A172 (cell line): ENCODE measurements around the gene MOB3B. TPM values are rescaled to one million over a fixed set of nuclear protein-coding genes. Genes with fewer than 3 reads are reported as not detected.
A peak's percentile ranks its signal among the peaks of the same experiment; 100 is the strongest.

ENCODE experiments used
- DNase-seq: peaks from one replicate; pipeline ENCODE4 v3.0.0-alpha.2; 2015; ENCODE audit warnings: low spot score
- total RNA-seq: library from RNA; depleted of rRNA; stranded (reverse); fragments of >200 nt; shearing (Covaris generic); gene quantifications from 2 replicates; pipeline ENCODE4 v1.2.3, GENCODE V29; 2014

The MOB3B gene
- total RNA-seq, 1 experiment from 2014 or later: 0.02 TPM

DNA sequence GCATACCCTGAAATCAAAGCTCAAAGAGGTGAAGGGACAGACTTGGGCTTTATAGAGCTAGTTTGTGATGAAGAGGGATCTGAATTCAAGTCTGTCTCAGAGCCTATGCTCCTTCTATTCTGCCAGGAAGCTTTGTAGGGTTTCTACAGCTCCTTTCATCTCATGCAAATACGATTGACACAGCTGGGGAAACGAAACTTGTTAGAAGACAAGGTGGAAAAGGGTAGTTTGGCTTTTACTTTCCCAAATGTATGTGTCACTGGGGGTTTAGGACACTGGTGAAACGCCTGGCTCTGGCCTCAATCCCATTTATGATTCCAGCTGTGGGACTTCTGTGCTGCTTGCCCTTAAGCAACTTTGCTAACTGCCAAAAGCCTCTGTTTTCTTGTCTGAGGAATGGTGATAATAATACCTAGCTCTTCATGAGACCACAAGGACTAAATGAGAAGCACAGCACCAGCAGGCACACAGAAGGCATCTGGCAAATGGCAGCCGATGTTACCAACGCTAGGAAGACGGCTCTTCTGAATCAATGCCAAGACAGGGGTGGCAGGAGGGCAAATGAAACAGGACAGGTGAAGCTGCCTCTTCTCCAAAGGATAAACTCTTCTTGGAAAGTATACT lies 162.3 kb downstream of the MOB3B start:
- DNase-seq: no peak

DNA sequence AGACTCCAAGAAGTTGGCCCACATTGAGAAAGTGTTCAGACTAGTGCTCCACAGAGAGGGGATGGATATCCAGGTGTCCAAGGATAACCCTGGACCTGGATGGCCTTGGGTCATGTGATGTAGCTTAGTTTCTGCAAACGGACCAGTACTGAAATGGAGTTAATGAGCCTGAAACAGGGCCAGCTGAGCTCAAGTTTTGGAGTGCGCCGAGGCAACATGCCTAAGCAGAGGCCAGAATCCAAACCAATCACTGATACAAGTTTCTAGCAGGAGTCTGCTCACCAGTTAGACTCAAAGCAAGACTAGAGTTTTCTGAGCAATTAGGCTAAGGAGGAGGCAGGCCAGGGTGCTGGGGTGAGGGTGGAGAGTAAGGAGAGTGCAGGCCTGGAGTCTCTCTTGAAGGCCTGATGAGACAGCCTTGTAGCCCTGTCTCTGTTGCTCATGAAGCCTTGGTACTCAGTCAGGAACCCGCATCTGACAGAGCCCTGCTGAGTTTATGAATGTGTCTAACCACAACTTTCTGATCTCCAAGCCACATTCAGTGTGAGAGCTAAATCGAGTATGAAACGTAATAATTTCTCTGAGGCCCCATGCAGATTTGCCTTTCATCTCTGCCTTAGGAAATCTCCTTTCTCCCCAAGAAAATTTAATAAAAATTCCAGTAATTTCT lies 163.8 kb downstream of the MOB3B start:
- DNase-seq: peak; percentile 32

DNA sequence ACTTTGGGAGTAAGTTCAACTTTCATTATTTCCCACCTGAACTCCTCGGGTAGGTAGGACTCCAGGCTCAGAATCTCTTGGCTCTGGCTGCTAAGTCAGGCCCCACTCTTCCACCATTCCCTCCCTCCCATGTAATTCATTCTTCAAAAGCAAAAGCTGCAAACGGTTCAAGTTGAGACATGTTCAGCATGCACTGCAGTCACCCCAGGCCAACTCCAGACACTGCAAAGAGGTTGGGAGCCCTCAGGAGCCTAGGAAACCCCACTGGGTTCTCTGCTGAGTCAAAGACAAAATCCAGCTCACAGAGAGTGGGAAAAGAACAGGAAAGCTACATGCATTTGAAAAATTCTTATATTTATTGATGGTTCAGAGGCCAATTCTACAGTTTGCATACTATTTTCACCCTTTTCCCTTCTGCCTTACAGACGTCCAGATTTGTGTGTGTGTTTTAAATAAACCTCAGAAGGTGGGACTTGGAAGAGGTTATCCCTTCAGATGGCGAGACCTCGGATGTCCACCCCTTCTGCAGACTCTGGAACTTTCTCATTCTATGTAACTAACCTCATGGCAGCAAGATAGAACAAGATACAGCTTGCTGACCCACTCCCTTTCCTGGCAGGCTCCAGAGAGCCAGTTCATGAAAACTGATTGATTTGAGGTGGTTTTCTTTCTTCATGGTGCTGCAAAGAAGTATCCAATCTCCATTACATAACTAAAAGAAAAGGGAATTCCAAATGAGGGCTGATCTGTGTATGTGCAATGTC lies 167.0 kb downstream of the MOB3B start:
- no peak for DNase-seq

DNA sequence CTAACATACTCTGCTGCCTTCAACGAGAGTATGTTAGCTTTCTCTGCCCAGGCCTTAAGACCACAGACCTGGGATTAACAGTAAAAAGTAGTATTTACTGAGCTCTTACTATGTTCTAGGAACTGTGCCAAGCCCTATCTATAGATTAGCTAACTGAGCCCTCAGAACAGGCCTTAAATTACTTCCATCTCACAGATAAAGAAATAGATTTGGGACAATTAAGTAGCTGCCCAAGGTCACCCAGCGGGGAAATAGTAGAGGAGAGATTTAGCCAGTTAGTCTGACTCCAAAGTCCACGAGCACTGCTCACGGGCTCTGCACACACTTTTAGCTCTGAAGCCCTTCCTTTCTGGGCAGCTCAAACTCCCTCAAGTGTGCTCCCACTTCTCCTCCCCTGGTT lies 168.1 kb downstream of the MOB3B start:
- no peak for DNase-seq

DNA sequence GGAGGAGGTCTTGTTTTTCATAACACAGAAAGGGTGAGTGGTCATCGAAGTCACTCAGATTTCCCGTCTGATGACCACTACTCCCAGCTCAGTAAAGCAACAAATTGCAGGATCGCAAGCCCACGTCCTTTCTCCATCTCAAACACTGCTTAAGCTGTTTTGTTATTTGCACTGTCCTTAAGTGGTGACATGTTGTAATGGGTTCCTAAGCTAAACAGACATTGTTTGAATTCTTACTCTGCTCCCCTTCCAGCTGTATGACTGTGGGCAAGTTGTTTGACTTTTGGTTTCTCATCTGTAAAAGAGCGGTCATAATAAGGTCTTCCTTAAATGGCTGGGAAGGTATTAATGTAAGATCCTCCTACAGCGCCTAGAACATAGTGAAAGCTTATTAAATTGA lies 169.9 kb downstream of the MOB3B start:
- DNase-seq: no peak

DNA sequence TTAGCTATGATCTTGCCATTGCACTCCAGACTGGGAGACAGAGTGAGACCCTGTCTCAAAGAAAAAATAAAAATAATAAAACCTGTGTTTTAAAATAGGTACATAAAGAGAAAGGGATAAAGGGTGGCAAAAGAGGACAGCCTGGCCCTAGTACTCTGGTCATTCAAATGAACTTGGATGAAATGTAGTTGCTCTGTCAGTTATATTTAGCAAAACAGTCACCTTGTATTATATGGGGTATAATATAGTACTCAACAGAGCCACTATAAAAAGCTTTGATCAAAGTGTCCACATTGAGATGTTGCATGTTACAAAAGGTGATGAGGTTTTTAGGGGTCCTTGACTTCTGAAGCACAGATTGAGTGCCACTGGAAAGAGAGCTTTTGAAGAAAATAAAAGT lies 171.6 kb downstream of the MOB3B start:
- DNase-seq: no peak

DNA sequence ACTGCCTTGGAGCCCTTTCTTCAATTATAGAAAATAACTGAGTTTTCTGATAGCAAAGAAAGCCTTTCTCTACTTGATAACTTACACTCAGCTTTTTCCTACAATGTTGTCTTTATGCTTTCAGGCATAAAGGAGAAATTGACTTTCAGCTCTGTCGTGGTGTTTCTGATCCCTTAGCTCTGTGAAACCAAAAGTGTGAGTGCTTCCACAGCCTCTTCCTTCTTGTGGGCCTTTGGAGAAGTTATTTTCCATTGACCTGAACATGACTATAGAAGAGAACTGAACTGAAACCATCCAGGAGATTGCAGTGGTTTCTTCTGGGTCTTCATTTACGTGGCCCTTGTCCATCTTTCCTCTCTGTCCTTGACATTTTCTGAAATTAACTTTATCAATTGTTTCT lies 173.2 kb downstream of the MOB3B start:
- no peak for DNase-seq

DNA sequence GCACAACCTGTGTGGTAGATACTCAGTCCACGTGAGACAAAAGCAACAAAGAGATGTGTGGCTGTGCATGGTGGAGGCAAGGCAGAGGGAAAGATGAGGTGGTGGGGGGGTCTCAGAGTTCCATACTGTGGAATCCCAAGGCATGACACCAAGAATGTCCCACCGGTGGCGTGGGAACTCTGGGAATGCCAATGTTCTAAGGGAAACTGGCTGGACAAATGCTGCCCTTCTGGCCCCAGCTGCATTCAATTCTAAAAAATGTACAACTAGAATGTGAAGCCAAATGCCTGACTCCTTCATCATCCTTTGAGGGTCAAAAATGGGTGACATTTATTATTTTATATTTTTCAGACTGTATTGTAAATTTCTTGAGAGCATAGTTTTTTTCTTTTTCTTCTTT lies 174.4 kb downstream of the MOB3B start:
- DNase-seq: no peak

DNA sequence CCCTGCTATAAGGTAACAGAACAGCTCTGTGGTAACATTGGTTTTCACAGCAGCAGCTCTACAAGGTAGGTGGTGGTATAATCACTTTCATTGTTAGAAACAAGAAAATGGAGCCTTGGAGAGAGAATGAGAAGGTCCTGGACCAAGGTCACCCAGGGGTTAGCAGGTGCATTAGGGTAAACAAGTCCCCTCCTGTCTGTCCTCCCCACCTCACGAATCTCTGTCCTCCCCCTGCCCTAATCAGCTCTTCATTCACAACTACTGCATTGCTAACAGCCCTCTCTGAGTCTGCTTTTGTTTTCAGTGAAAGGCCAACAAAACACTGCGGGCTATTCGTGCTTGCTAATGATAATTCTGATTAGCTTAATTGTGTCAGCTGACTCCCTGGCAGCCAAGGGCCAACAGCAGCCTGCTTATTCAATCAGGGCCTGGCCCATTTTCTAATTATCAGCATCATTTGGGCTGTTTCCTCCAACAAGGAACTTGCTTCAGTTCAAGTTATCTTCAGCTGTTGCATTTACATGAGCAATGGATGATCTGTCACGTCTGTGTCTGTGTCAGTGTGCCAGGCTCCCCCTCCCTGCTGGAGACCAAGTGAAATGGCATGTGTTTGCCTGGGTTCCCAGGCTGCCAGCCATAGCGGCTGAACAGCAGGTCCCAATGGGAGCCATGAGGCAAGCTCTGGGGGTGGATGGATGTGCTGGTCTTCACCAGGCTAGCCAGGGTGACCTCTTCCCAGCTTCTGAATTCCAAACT lies 176.0 kb downstream of the MOB3B start:
- no peak for DNase-seq

DNA sequence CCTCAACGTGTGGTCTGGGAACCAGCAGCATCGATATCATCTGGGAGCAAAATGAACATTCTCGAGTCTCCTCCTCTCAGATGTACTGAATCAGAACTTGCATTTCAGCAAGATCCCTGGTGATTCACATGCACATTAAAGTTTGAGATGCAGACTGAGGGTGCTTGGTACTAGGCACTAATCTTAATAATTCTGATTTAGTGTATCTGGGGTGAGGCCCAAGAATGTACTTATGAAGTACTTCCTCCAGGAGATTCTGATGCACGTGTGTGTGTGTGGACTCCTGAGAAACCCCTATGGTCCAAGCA lies 176.5 kb downstream of the MOB3B start:
- DNase-seq: no peak

DNA sequence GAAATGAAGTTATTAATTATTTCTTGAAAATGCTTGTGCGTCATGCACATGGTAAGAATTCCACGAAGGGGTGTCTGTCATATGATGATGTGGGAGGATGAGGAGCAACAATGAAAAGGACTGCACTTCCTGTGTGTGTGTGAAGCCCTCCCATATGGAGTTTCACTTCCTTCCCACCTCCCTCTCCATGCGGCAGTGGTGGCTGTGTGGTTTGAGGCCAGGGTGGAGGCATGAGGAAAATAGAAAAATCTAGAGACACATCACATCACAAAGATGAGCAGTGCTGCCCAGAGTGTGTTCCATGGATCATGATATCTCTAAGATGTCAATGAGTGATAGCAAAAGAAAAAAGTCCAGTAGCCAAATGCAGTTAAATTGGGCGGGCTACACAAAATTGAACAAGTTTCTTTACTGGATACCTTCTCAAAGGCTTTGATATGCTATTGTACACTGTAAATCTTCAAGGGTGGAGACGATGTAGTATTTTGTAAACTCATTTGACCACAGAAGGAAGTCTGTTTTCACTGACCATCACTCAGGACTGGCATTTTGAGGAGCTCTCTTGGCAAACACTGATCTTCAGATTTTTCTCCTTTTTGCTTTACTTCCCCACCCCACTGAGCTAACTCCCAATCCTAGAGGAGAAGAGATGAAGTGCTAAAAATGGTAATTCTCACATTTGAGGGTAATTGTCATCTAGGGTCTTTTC lies 177.0 kb downstream of the MOB3B start:
- DNase-seq: no peak

DNA sequence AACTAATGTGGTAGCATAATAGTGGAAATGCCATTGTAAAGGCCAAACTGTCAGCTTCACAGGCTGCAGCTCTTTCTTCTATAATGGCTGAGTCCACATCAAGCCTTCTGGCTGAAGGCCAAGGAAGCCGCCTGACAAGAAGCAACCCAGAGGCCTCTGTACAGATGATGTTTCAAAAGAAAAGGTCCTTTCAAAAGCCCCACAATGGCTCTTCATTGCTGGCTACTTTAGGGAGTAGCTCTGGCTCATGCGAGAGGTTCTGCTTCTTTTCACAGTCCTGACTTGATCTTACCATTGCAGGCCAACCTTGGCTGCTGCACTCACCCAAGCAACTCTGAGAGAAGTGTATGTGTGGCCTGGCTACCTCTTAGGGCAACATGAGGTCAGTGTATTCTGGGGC lies 178.2 kb downstream of the MOB3B start:
- DNase-seq: no peak

DNA sequence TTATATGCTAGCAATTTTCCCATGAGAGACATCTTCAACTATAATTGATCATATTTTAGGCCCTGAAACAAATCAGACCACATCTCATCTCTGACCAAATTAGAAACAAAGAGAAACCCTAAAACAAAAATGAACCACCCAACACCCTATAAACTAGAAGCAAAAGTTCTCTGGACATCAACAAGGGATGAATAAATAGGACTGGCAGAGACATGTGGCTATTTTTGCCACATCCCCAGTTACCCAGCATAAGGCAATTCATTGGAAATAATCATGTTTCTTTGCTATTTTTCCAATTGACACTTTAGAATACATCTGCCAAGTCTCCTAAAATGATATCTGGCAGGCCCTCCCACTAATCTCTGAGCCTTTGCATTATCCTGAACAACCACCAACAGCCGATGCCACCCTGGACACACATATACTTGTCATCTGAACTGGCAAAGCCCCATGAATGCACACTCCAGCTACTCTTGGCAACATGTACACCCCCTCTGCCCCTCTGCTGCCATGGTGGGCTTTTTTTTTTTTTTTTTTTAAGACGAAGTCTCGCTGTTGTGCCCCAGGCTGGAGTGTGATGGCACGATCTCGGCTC lies 179.1 kb downstream of the MOB3B start:
- DNase-seq: no peak

DNA sequence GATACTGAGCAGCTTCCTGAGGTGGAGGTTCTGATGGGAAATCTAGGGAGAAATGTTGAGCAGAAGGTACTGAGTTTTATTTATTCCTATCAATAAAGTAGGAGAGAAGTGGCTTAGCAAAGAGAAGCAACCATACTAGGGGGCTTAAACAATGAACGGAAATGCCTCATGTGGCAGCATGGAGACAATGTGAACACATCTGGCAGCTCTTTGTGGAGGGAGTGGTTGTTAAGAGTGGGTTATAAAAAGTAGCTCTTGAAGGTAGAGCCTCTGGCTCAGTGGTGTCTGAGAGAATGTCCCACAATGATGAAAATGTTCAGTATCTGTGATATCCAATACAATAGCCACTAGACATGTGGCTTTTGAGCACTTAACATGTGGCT lies 179.9 kb downstream of the MOB3B start:
- DNase-seq: no peak

DNA sequence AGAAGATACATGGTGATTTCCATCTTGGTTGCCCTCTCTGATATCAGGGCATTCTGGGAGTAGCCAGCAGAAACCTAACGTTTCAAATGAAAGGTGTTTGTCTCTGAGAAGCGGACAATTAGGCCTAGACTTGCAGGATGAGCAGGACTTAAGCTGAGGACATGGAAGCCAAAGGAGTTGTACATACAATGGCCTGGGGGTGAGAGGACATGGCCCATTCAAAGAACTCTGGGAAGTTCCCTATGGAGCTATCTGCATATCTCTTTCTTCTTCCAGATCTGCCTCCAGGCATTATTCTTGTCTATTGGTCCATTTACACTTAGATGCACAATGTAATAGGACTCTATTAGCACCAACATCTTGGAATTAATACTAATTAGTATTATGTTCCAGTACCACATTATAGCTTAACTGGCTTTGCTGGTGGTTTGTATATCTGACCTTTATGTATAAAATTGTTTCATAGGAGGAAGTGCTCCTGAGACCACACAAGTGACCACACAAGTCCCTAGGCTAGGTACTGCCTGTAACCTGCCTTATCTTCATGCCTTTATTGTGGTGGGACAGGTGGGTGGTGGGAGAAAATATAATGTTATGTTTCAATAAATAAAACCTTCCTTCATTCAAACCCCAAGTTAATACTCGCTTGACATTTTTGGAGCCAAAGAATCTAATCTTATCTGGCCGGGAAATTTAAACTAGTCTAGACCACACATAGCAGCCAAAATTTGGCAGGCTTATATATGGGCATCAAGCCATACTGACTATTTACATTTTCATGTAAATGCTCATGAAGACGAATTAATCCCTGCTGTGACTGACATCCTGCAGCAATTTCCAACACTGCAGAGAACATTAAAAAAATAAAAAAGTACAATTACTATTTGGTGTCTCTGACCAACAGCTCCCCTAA lies 180.6 kb downstream of the MOB3B start:
- no peak for DNase-seq

DNA sequence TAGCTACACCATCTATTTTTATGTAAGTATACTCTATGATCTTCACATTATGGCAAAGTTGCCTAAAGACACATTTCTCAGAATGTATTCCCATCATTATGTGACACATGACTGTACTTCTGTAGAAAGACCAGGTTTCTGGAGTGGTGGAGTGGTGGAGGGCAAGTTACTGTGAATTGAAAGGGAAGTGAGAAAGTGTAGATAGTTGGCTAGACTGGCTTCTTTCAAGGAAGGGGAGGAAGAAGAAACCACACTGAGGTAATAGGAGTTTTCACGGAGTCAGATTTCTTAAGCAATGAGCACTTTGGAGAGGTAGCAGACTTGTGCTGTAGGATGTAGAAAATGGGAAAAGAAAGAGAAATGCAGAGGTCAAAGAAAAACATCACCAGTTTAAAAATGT lies 181.7 kb downstream of the MOB3B start:
- DNase-seq: no peak

DNA sequence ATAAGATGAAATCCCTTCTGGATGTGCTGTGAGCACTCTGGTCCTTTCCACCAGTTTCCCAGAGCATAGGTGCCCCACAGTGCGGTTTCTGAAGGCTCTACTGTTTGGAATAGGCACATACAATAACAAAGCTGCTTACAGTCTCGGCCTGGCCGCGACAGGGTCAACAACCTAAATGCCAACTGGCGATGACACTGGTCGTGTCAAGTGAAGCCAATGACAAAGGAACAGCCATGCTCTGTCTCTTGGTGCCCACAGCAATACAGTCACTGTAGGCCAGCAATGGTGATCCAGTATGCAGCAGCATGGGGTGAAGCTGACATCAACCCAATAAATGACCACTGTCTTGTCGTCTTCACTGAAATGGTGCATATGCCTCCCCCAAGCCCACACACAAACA lies 184.8 kb downstream of the MOB3B start:
- no peak for DNase-seq

DNA sequence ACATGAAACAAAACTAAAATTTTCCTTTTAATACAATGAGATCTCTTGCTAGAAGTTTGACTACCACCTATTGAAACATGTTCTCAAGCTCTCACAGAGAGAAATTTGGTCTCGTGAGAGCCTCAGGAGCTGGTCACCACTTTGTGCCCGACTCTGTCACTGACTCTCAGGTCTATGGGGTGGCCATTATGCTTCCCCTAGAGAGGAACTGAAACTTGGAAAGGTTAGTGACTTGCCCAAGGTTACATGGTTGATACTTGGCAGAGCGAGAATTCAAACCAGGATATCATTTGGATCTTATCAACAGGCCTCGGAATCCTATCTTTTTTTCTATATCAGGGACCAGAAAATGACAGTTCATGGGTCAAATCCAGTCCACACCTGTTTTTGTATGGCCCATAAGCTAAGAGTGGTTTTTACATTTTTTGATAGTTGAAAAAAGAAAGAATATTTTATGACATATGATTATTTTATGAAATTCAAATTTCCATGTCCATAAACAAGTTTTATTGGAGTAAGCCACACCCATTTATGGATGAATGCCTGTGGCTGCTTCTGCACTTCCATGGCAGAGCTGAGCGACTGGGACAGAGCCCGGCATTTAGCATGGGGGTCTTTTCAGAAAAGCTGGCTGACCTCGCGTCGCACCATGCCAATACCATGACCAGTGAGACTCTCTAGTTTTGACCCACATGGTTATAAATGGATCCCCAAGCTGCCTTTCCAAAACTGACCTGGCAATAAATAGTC lies 187.9 kb downstream of the MOB3B start:
- DNase-seq: no peak

DNA sequence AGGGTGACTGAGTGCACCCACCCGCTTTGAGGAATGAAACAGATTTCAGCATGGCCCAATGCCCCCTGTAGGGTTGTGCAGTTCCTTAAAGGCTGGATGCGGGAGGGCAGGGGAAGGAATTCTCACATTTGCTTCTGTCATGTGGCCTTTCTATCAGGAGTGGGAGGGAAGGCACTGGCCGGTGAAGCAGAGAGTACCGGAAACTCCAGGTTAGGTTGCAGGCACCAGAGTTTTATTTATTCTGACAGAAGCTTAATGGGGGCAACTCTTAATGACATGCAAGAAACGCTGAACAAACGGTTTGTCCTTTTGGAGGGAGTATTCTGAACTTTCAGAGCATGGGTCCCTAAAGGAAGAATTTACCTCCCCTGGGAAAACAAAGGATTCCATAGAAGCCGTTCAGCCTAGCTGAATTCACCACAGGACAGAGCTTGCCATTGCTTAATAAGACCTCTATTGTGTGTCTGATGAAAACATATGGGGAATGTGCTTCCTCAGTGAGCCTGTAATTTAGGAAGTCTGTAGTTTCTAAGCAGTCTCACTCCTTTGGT lies 188.6 kb downstream of the MOB3B start:
- no peak for DNase-seq

DNA sequence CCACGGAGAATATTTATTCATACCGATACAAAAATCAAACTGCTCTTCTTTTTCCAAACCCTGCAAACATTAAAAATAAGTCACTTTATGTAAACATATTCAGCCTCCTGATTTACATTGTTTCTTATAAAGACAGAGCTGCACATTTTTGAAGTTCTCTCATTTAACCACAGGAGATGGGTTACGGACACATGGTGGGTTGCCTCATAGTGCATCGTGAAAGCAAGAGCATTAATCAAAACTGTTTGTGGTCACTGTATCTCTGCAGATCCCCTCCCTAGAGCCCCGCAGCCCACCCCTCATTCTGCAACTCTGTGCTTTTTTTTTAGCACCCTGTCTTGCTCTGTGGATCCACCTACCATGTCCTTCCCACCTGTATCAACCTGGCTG lies 189.3 kb downstream of the MOB3B start:
- no peak for DNase-seq
